ENCODE measurements around the gene FOXF2.

The FOXF2 gene

GRCh38 chr6:1379017-1379787, 10.2 kb upstream of the FOXF2 start:
- DNase-seq, result no peak

DNA sequence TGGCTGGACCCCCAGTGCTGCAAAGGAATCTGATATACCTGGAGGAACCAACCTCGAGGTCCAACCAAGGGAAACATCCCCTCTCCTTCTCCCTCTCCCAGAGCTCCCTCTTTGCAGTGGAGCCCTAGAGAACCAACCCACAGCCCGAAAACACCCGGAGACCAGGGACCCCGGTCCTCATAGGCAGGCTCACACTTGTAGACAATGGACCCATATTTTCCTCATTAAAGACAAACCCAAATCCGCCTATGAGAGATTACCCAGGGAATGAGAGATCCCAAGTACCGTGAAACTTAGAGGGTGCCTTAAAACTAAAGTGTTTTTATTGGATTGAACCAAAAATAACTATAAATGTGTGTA, 9.6 kb upstream of the FOXF2 start:
- no peak for DNase-seq

DNA sequence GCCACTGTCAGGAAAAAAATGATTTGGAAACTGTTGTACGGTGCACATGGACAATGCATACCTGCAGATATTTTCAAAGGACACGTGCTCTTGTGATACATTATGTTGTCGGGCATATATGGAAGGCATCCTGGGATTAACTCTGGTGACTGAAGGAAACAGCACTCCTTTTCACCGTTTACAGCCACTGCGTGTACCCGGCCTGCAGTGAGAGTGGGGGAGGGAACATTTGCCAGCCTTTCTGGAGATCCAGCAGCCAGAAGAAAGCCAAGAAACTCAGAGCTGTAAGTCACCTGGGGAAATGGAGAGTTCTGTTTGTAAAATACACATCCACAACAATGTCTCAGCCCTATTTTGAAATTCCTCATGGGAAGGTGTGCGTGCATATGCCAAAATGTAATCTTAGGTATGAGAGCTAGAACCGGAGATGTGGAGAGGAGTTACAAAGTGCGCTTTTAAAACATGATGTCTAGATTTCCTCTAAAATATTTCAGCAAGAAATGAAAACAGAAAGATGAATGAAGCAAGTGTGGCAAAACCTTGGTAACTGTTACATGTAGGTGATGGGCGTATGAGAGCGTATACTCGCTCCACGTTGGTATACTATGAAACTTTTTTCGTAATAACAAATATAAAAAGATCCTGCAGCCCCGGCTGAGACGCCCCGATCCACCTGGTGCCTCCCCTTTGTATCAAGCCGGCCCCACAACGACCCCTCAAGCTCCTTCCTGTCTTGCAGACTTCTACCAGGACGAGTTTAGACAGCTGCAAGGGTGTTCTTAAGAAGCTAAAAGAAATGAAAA, 8.6 kb upstream of the FOXF2 start:
- DNase-seq, result no peak

DNA sequence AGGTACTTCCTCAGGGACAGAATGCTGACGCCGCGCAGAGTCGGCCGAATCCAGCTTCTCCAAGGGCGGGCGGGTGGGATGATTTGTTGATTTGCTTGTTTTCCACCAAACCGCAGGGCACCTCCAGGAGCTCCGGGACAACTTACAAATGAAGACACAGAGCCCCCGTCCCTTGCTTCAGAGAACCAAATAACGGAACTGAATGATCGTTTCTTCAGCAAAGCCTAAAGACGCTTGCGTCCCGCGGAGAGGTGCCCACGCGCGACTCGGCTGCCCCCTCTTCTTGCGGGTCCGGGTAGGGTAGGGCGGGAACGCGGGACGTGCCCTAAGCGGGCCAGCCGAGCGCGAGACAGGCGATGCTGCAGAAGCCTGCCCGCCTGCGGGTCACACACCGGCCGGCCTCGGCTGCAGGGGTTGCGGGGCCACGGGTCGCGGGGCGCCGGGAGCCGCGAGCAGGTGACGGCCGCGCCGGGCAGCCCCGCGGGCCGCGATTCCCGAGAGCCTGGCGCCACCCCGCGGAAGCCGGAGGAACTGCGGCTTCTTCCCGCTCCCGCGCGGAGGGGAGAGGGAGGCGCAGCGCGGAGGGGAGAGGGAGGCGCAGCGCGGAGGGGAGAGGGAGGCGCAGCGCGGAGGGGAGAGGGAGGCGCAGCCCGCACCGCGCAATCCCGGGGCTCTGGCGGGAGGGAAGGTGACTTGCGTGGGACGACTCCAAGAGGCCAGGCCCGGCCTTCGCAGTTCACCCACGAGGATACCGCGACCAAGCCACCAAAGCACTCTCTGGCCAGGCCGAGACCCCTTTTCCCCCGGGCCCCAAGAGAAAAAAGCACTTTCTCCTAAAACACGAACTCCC, 7.7 kb upstream of the FOXF2 start:
- peak; percentile 54 for DNase-seq

GRCh38 chr6:1382331-1382882, 7.0 kb upstream of the FOXF2 start:
- DNase-seq, result no peak

DNA sequence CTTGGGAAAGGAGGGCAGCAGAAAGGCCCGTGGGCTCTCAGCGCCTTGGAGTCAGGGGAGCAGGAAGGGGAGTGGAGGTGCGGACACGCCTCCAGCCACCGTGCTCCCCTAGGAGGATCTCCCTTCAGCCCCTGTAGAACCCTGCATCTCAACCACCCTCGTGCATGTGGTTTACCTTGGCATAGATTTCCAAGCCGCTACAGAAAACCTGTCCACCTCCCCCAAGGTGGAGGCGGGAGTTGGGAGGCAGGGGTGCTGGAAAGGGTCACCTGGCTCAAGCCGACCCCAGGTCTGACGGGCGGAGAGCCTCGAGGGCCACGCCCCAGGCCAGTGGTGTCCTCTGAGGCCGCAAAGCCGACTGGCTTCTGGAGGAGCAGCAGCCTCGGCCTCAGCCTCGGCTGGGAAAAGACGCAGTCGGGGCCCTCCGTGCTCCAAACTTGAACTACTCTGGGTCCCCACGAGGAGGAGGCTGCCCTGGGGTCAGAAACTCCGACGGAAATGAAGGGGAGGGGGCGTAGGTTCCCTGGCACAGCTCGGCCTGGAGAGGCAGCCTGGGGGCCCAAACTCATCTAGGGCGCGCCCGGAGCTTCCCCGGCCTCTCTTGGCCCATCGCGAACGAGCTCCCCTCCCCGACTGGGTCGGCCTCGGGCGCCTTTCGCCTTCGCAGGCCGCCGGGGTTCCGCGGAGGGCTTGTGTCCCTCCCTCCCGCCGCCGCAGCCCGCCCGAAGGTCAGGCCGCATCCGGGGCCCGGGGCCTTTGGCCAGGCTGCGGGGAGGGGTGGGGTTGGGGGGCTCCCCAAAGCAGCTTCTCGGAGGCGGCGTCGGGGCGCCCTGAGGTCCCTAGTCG, 6.3 kb upstream of the FOXF2 start:
- DNase-seq, result no peak

DNA sequence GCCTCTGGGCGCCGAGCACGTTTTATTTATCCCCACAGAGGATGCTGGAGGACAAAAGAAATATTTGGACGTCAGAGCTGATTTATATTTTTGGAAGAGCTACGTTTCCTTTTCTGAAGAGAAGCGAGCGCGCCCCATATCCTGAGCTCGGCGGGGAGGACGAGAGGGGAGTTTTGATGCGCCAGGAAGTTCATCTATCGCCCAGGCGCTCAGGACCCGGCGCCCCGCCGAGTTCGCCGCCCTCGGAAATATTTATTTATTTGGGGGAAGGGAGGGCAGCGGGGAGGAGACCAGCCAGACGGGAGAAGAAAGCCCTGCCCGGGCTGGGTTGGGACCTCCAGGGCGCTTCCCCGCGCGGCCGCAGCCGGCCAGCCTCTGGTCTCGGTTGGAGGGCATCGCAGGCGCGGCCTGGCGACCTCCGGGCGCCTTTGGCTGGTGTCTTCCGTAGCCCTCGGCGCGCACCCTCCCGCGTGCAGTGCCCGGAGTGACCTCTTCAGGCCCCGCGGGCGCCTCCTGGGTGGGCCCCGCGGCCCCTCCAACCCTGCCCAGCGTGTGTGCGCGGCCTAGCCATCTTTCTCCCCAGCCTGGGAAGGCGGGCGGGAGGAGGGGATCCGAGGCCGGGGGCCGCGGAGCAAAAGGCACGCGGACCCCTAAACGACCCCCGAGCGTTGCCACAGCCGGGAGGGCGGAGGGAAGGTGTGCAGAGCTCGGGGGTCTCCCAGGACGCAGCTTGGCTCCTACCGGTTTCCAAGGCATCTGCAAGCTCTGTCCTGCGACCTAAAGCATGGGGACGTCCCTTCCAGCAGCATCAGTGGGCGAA, 5.4 kb upstream of the FOXF2 start:
- no peak for DNase-seq

DNA sequence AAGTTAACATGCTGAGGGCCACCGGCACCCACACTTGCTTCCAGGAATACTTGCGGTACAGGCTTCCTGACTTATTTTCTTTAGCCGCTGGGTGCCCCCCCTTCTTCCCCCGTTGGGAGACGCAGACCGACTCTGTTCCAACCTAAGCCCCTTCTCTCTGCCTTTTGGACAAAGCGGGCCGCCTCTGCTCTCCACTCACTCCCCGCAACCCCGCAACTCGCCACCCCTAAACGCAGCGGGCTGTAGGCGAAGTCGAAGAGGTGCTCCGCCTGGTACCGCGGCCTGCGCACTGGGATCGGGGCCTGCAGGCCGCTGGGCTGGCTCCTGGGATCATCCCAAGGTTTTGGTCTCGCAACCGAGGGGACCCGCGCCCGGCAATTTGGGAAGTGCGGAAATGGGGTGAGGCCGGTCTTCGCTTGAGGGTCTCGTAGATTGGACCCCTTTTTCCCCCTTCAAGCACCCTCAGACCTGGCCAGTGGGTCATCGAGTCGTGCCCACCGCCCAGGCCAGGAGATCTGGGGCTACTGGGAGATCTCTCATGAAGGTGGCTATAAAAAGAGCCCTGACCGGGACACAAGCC, 4.7 kb upstream of the FOXF2 start:
- DNase-seq, result no peak

- no peak for DNase-seq
These were observed 4.0 kb upstream of the FOXF2 start for GRCh38 chr6:1385129-1386037.

GRCh38 chr6:1386038-1386709, 3.2 kb upstream of the FOXF2 start:
- no peak for DNase-seq

DNA sequence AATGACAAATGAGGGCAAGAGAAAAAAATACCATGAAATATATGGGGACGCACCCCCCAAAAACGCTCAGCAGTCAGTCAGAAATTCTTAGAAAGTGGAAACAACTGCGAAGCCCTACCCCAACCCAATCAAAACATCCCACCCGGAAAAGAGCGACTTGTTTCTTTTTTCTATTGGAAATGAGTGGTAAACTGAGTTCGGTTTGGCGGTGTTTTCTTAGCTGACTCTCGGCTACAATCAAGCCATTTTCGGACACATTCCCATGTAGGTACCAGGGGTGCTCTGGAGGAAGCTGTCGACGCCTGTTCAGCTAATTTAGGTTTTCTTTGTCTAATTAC, 1.9 kb upstream of the FOXF2 start:
- no peak for DNase-seq

DNA sequence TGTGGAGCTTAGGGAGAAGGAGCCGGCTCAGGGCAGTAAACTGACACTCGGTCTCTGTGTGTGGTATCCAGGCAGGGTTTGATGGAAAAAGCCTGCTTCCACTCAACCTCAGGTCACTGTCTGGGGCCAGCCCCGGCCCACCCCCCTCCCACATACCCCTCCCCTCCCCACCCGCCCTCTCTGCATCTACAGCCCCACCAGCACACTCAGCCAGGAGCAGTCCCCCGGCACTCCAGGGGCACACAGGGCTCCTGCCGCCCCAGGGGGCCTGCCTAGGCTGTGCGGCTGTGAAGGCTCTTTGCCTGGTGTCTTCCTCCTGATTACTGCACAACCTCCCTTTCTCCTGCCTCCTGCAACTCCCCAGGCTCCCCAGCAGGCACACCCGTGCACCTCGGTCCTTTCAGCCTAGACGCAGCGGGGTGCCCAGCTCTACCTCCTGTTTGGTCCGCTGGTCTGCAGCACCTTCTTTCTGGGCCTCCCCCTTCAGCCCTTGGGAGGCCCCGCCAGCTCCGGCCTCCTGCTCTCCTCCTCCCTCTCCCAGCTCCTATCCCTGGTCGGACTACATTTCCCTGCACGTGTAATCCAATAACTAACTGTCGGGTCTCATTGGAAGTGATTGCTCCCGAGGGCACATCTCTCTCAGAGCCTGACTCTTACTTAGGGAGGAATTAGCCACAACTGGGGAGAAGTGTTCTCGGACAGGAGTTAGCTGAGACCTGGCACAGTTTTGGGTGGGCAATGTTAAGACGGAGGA, 1.3 kb upstream of the FOXF2 start:
- DNase-seq, result peak; percentile 58

GRCh38 chr6:1388630-1389368, 577 bp upstream of the FOXF2 start:
- peak; percentile 32 for DNase-seq

- peak; percentile 67 for DNase-seq
These were observed 963 bp downstream of the FOXF2 start for GRCh38 chr6:1390133-1390945.

GRCh38 chr6:1390946-1391799, 1.8 kb downstream of the FOXF2 start:
- peak; percentile 53 for DNase-seq

- peak; percentile 73 for DNase-seq
These were observed 2.5 kb downstream of the FOXF2 start for GRCh38 chr6:1391800-1392309.

Data from EL (cell line).